ENCODE data around the gene STRBP.

DNA sequence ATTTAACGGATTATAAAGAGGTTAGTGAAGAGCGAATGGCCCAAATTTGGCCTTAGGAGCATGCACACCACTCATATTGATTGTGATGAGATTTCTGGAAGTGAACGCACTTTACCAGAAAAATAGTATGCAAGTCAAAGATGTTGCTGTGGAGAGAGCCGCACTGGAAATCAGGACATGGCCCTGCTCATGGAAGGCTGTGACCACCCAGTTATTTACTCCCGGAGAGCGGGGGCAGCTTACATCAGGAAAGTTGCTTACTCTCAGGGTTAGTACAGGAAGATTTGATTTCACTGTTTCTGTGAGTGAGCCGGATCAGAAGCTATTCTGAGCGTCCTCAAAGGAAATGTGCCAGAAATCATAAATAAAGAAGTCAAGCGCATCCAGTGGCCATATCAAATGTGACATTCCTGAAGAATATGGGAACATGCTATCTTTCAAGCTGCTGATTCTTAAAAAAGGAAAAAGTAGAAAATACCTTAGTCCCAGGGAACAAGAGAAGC lies 42.9 kb upstream of the STRBP start:
- TF ChIP-seq, protein P1, sequence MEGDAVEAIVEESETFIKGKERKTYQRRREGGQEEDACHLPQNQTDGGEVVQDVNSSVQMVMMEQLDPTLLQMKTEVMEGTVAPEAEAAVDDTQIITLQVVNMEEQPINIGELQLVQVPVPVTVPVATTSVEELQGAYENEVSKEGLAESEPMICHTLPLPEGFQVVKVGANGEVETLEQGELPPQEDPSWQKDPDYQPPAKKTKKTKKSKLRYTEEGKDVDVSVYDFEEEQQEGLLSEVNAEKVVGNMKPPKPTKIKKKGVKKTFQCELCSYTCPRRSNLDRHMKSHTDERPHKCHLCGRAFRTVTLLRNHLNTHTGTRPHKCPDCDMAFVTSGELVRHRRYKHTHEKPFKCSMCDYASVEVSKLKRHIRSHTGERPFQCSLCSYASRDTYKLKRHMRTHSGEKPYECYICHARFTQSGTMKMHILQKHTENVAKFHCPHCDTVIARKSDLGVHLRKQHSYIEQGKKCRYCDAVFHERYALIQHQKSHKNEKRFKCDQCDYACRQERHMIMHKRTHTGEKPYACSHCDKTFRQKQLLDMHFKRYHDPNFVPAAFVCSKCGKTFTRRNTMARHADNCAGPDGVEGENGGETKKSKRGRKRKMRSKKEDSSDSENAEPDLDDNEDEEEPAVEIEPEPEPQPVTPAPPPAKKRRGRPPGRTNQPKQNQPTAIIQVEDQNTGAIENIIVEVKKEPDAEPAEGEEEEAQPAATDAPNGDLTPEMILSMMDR (conservative IDR thresholded peaks at IDR 0.05): no peak
- no peak for TF ChIP-seq ZFX (IDR thresholded peaks at IDR 0.05)
